HEK293 (cell line): ENCODE results near the gene ICAM1.

Experiments
- CTCF ChIA-PET: fragments of 350-600 bp; formaldehyde crosslinking; extraction: SDS; loops from one replicate; lab custom pipeline; 2021; ENCODE audit warnings: antibody characterized with exemption; lab: Yijun Ruan, JAX
- POLR2A ChIA-PET: fragments of 300-600 bp; formaldehyde crosslinking; extraction: SDS; loops from one replicate; lab custom pipeline; 2020; ENCODE audit warnings: antibody characterized with exemption, inconsistent platforms; lab: Yijun Ruan, JAX
- H3K27ac ChIP-seq: fragments of 200-500 bp; sonication (Bioruptor generic); 2 replicates; pipeline ENCODE4 v1.5.1; 2014; ENCODE audit warnings: low read depth, low read length, control low read depth, inconsistent platforms; ENCODE audit errors: extremely low read depth
- H3K36me3 ChIP-seq, 2 experiments: fragments of 200-500 bp in 1 of 2; sonication (Bioruptor generic) in 1 of 2; 1 replicate in 1 of 2; 2 replicates in 1 of 2; pipeline ENCODE4 v1.5.1; 2014 to 2017; ENCODE audit warnings: inconsistent platforms in 2 of 2, low read length in 2 of 2; ENCODE audit not compliant: control insufficient read depth in 2 of 2, insufficient read depth in 1 of 2
- H3K4me1 ChIP-seq: fragments of 200-500 bp; sonication (Bioruptor generic); 2 replicates; pipeline ENCODE4 v1.5.1; 2014; ENCODE audit warnings: mild to moderate bottlenecking, low read length, inconsistent platforms; ENCODE audit not compliant: control insufficient read depth, insufficient read depth
- H3K4me3 ChIP-seq: 2 replicates; pipeline ENCODE4 v1.5.1; 2011; ENCODE audit warnings: low read depth, mild to moderate bottlenecking, control low read depth, low read length, moderate library complexity
- H3K9me3 ChIP-seq: fragments of 200-500 bp; sonication (Bioruptor generic); 2 replicates; pipeline ENCODE4 v1.5.1; 2014; ENCODE audit warnings: low read depth, low read length, inconsistent platforms; ENCODE audit not compliant: control insufficient read depth, insufficient read depth
- MZF1 ChIP-seq: fragments of 450-650 bp; formaldehyde crosslinking; IDR thresholded peaks from 2 replicates; pipeline ENCODE4 v1.5.1; 2017; ENCODE audit warnings: missing biosample characterization, missing genetic modification characterization, borderline replicate concordance
- PATZ1 ChIP-seq: fragments of 450-650 bp; formaldehyde crosslinking; IDR thresholded peaks from 2 replicates; pipeline ENCODE4 v1.5.1; 2016; ENCODE audit warnings: missing biosample characterization, missing genetic modification characterization
- YY1 ChIP-seq: fragments of 450-650 bp; formaldehyde crosslinking; IDR thresholded peaks from 2 replicates; pipeline ENCODE4 v1.5.1; 2018; ENCODE audit warnings: missing biosample characterization, missing genetic modification characterization
- ZBTB1 ChIP-seq: fragments of 450-650 bp; formaldehyde crosslinking; IDR thresholded peaks from 2 replicates; pipeline ENCODE4 v1.5.1; 2016; ENCODE audit warnings: missing biosample characterization, missing genetic modification characterization
- ZBTB20 ChIP-seq: fragments of 450-650 bp; formaldehyde crosslinking; IDR thresholded peaks from 2 replicates; pipeline ENCODE4 v1.5.1; 2016; ENCODE audit warnings: missing biosample characterization, missing genetic modification characterization
- ZEB2 ChIP-seq: fragments of 450-650 bp; formaldehyde crosslinking; IDR thresholded peaks from 2 replicates; pipeline ENCODE4 v1.5.1; 2016; ENCODE audit warnings: missing biosample characterization, missing genetic modification characterization
- ZFHX2 ChIP-seq: fragments of 450-650 bp; formaldehyde crosslinking; conservative IDR thresholded peaks from 2 replicates; pipeline ENCODE4 v1.5.1; 2016; ENCODE audit warnings: missing biosample characterization, missing genetic modification characterization
- ZFP3 ChIP-seq: fragments of 450-650 bp; formaldehyde crosslinking; IDR thresholded peaks from 2 replicates; pipeline ENCODE4 v1.5.1; 2016; ENCODE audit warnings: low read depth, missing biosample characterization, missing genetic modification characterization
- ZNF248 ChIP-seq: fragments of 450-650 bp; formaldehyde crosslinking; IDR thresholded peaks from 2 replicates; pipeline ENCODE4 v1.5.1; 2017; ENCODE audit warnings: missing biosample characterization, missing genetic modification characterization
- ZNF488 ChIP-seq: fragments of 450-650 bp; formaldehyde crosslinking; IDR thresholded peaks from 2 replicates; pipeline ENCODE4 v1.5.1; 2016; ENCODE audit warnings: missing biosample characterization, missing genetic modification characterization
- ZNF549 ChIP-seq: fragments of 450-650 bp; IDR thresholded peaks from 2 replicates; pipeline ENCODE4 v1.5.1; 2018; ENCODE audit warnings: missing biosample characterization, missing genetic modification characterization, mild to moderate bottlenecking, inconsistent platforms, moderate library complexity
- ZNF555 ChIP-seq: fragments of 450-650 bp; formaldehyde crosslinking; conservative IDR thresholded peaks from 2 replicates; pipeline ENCODE4 v1.5.1; 2017; ENCODE audit warnings: missing biosample characterization, mild to moderate bottlenecking, missing genetic modification characterization, inconsistent platforms
- ZNF654 ChIP-seq: fragments of 450-650 bp; formaldehyde crosslinking; IDR thresholded peaks from 2 replicates; pipeline ENCODE4 v1.5.1; 2016; ENCODE audit warnings: low read depth, missing biosample characterization, missing genetic modification characterization
- ZNF658 ChIP-seq: fragments of 450-650 bp; formaldehyde crosslinking; IDR thresholded peaks from 2 replicates; pipeline ENCODE4; 2016; ENCODE audit warnings: missing biosample characterization, missing genetic modification characterization
- ZNF677 ChIP-seq: fragments of 450-650 bp; IDR thresholded peaks from 2 replicates; pipeline ENCODE4 v1.5.0; 2018; ENCODE audit warnings: missing biosample characterization, mild to moderate bottlenecking, missing genetic modification characterization, moderate library complexity
- ZNF768 ChIP-seq: fragments of 450-650 bp; formaldehyde crosslinking; IDR thresholded peaks from 2 replicates; pipeline ENCODE4 v1.5.1; 2018; ENCODE audit warnings: missing biosample characterization, mild to moderate bottlenecking, missing genetic modification characterization
- ZNF785 ChIP-seq: fragments of 450-650 bp; formaldehyde crosslinking; IDR thresholded peaks from 2 replicates; pipeline ENCODE4 v1.5.1; 2016; ENCODE audit warnings: missing biosample characterization, missing genetic modification characterization
- TF ChIP-seq, protein P1 (sequence below): fragments of 450-650 bp; formaldehyde crosslinking; IDR thresholded peaks from 2 replicates; pipeline ENCODE4 v1.5.1; 2016; ENCODE audit warnings: missing biosample characterization, missing genetic modification characterization
- TF ChIP-seq, protein P2 (sequence below): fragments of 450-650 bp; formaldehyde crosslinking; IDR thresholded peaks from 2 replicates; pipeline ENCODE4 v1.5.1; 2016; ENCODE audit warnings: missing biosample characterization, missing genetic modification characterization
- TF ChIP-seq, protein P3 (sequence below): fragments of 450-650 bp; formaldehyde crosslinking; IDR thresholded peaks from 2 replicates; pipeline ENCODE4 v1.5.1; 2016; ENCODE audit warnings: missing biosample characterization, missing genetic modification characterization

ICAM1 gene

GRCh38 chr19:10316229-10317044, 45.5 kb downstream of the ICAM1 start:
- ChIA-PET POLR2A (interaction anchor here (0.8 to 1.6 kb wide), 7 partner anchors 8 to 205 kb away, joined by 3 to 7 read pairs (median 3); partner anchors contain the start of genes ICAM1, ICAM4, P2RY11 and RAVER1), CTCF (interaction anchor here (0.6 to 2.4 kb wide), 2 partner anchors 57 to 72 kb away, joined by 3 to 8 read pairs; no protein-coding TSS in a partner anchor)
- Histone ChIP-seq H3K4me1 (peaks cover 3% of the 10 kb centered on the region), H3K27ac (peak overlapping the region; percentile 68; the same call in 1 of the 2 replicates), H3K4me3 (no peak overlapping the region; the same call in 1 of the 2 replicates), H3K36me3 (peaks cover 13 to 63% of the 10 kb centered on the region in 2 experiments; a peak in 2 of 3 replicates), H3K9me3 (no peaks in the 10 kb centered on the region)
- TF ChIP-seq ZNF768 (tag by site-specific recombination), result no peak
- no peak for TF ChIP-seq ZBTB1 (tag by site-specific recombination)
- TF ChIP-seq ZNF488 (tag by site-specific recombination), result no peak
- TF ChIP-seq YY1 (tag by site-specific recombination), result no peak
- TF ChIP-seq ZNF658 (tag by site-specific recombination), result no peak
- TF ChIP-seq, protein P1, sequence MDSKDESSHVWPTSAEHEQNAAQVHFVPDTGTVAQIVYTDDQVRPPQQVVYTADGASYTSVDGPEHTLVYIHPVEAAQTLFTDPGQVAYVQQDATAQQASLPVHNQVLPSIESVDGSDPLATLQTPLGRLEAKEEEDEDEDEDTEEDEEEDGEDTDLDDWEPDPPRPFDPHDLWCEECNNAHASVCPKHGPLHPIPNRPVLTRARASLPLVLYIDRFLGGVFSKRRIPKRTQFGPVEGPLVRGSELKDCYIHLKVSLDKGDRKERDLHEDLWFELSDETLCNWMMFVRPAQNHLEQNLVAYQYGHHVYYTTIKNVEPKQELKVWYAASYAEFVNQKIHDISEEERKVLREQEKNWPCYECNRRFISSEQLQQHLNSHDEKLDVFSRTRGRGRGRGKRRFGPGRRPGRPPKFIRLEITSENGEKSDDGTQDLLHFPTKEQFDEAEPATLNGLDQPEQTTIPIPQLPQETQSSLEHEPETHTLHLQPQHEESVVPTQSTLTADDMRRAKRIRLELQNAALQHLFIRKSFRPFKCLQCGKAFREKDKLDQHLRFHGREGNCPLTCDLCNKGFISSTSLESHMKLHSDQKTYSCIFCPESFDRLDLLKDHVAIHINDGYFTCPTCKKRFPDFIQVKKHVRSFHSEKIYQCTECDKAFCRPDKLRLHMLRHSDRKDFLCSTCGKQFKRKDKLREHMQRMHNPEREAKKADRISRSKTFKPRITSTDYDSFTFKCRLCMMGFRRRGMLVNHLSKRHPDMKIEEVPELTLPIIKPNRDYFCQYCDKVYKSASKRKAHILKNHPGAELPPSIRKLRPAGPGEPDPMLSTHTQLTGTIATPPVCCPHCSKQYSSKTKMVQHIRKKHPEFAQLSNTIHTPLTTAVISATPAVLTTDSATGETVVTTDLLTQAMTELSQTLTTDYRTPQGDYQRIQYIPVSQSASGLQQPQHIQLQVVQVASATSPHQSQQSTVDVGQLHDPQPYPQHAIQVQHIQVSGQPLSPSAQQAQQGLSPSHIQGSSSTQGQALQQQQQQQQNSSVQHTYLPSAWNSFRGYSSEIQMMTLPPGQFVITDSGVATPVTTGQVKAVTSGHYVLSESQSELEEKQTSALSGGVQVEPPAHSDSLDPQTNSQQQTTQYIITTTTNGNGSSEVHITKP (tag by site-specific recombination), result peak; percentile 43
- TF ChIP-seq MZF1 (tag by site-specific recombination), result no peak
- no peak for TF ChIP-seq ZNF555 (tag by site-specific recombination)
- TF ChIP-seq ZFP3 (tag by site-specific recombination), result no peak
- TF ChIP-seq ZFHX2 (tag by site-specific recombination), result 0 out of 2 replicates have a peak, but pooled peaks have one; percentile 24
- TF ChIP-seq ZBTB20 (tag by site-specific recombination), result peak; percentile 19; the same call in 1 of the 2 replicates
- 0 out of 2 replicates have a peak, but pooled peaks have one; percentile 8 for TF ChIP-seq ZEB2
- TF ChIP-seq ZNF785, result no peak
- TF ChIP-seq ZNF248, result no peak
- TF ChIP-seq ZNF654 (tag by site-specific recombination), result no peak
- TF ChIP-seq ZNF549 (tag by site-specific recombination), result no peak
- TF ChIP-seq ZNF677 (tag by site-specific recombination), result no peak
- 0 out of 2 replicates have a peak, but pooled peaks have one; percentile 42 for TF ChIP-seq PATZ1 (tag by site-specific recombination)
- TF ChIP-seq, protein P2, sequence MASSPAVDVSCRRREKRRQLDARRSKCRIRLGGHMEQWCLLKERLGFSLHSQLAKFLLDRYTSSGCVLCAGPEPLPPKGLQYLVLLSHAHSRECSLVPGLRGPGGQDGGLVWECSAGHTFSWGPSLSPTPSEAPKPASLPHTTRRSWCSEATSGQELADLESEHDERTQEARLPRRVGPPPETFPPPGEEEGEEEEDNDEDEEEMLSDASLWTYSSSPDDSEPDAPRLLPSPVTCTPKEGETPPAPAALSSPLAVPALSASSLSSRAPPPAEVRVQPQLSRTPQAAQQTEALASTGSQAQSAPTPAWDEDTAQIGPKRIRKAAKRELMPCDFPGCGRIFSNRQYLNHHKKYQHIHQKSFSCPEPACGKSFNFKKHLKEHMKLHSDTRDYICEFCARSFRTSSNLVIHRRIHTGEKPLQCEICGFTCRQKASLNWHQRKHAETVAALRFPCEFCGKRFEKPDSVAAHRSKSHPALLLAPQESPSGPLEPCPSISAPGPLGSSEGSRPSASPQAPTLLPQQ, result 0 out of 2 replicates have a peak, but pooled peaks have one; percentile 21
- TF ChIP-seq, protein P3, sequence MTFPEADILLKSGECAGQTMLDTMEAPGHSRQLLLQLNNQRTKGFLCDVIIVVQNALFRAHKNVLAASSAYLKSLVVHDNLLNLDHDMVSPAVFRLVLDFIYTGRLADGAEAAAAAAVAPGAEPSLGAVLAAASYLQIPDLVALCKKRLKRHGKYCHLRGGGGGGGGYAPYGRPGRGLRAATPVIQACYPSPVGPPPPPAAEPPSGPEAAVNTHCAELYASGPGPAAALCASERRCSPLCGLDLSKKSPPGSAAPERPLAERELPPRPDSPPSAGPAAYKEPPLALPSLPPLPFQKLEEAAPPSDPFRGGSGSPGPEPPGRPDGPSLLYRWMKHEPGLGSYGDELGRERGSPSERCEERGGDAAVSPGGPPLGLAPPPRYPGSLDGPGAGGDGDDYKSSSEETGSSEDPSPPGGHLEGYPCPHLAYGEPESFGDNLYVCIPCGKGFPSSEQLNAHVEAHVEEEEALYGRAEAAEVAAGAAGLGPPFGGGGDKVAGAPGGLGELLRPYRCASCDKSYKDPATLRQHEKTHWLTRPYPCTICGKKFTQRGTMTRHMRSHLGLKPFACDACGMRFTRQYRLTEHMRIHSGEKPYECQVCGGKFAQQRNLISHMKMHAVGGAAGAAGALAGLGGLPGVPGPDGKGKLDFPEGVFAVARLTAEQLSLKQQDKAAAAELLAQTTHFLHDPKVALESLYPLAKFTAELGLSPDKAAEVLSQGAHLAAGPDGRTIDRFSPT (tag by site-specific recombination), result peak; percentile 16; the same call in 1 of the 2 replicates
